Thoracic aorta (tissue), 2 donors: ENCODE results near the gene POGLUT2. TPM values are rescaled to one million over a fixed set of nuclear protein-coding genes. Genes with fewer than 3 reads are reported as not detected.

Source experiments
- ATAC-seq: fragments of 150-250 bp; one replicate; pipeline ENCODE4 v1.8.0; 2017; ENCODE audit warnings: low read depth; ENCODE audit not compliant: insufficient number of reproducible peaks, low FRiP score
- DNase-seq: peaks from one replicate; pipeline ENCODE4 v3.0.0-alpha.2; 2020; ENCODE audit warnings: low spot score
- H3K27ac ChIP-seq, 2 donors: fragments of 200-600 bp; sonication (generic); 1 replicate in 1 of 2; 2 replicates in 1 of 2; pipeline ENCODE4 v1.5.1; 2016; ENCODE audit warnings: mild to moderate bottlenecking in 2 of 2, moderate library complexity in 2 of 2
- H3K27me3 ChIP-seq: fragments of 200-600 bp; sonication (generic); replicated peaks from 2 replicates; pipeline ENCODE4 v1.6.0; 2016; ENCODE audit warnings: mild to moderate bottlenecking; ENCODE audit not compliant: insufficient read depth
- H3K36me3 ChIP-seq: fragments of 200-600 bp; sonication (generic); one replicate; pipeline ENCODE4 v1.5.1; 2016
- H3K4me1 ChIP-seq, 2 donors: fragments of 200-600 bp; sonication (generic); 1 replicate in 1 of 2; 2 replicates in 1 of 2; pipeline versions ENCODE4 v1.5.1 to v1.6.0; 2016; ENCODE audit warnings: low read depth in 2 of 2, mild to moderate bottlenecking in 1 of 2; ENCODE audit not compliant: control insufficient read depth in 1 of 2
- H3K4me3 ChIP-seq: fragments of 200-600 bp; sonication (generic); 2 replicates; pipeline ENCODE4 v1.5.1; 2016; ENCODE audit warnings: mild to moderate bottlenecking
- H3K9me3 ChIP-seq: fragments of 200-600 bp; sonication (generic); 2 replicates; pipeline ENCODE4 v1.5.1; 2016
- total RNA-seq, 2 donors: library from RNA; depleted of rRNA; stranded (reverse); fragments of >200 nt; gene quantifications; one replicate each; pipeline versions ENCODE4 v1.1.0 to v1.2.3, GENCODE V29; 2016
- TF ChIP-seq, protein P1 (sequence below): fragments of 200-600 bp; sonication (generic); IDR thresholded peaks from one replicate; pipeline ENCODE4 v1.5.1; 2019; ENCODE audit warnings: antibody characterized with exemption

Gene POGLUT2
- total RNA-seq, 2 donors from 2014 or later: 7.3 to 11.9 TPM

DNA sequence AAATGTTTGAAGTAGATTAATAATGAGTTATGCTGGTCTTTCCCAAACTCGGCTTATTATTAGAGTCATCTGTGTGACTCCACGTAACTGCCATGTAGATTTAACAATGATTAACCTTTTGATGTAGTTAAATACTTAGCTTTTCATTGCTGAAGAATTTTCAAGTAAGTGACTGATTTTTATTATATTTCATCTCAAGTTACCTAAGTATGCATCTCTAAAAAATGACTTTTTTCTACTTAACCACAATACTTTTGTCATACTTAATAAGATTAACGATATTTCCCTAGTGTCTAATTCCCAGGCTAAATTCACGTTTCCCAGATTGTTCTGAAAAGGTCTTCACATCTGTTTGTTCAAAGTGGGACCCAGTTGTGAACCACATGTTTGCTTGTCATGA lies 17.9 kb upstream of the POGLUT2 start:
- Histone ChIP-seq H3K27ac (no peak overlapping the region), H3K36me3 (no peaks in the 10 kb centered on the region), H3K4me1 (peaks cover 0 to 4% of the 10 kb centered on the region in 2 donors), H3K4me3 (no peak overlapping the region), H3K9me3 (no peaks in the 10 kb centered on the region), H3K27me3 (no peaks in the 10 kb centered on the region)
- TF ChIP-seq, protein P1, sequence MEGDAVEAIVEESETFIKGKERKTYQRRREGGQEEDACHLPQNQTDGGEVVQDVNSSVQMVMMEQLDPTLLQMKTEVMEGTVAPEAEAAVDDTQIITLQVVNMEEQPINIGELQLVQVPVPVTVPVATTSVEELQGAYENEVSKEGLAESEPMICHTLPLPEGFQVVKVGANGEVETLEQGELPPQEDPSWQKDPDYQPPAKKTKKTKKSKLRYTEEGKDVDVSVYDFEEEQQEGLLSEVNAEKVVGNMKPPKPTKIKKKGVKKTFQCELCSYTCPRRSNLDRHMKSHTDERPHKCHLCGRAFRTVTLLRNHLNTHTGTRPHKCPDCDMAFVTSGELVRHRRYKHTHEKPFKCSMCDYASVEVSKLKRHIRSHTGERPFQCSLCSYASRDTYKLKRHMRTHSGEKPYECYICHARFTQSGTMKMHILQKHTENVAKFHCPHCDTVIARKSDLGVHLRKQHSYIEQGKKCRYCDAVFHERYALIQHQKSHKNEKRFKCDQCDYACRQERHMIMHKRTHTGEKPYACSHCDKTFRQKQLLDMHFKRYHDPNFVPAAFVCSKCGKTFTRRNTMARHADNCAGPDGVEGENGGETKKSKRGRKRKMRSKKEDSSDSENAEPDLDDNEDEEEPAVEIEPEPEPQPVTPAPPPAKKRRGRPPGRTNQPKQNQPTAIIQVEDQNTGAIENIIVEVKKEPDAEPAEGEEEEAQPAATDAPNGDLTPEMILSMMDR: no peak
- DNase-seq: no peak
- no peak for ATAC-seq

DNA sequence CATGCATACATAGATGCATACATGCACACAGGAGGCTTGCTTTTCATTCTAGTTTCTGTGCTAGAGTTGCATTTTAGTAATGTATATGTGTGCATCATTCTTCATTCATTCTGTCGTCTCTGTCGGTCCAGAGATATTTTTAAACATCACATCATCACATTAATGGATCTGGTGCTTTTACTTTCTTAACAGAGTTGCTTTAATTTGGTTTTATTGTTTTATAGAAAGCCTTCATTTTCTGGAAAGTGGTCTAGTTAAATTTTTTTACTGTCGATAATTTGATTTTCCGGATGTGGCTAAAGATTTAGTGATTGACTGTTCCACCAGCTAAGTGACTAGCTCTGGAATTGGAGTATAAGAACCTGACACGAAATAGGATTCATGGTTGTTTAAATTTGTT lies 17.0 kb upstream of the POGLUT2 start:
- Histone ChIP-seq H3K27me3 (no peaks in the 10 kb centered on the region), H3K4me1 (peaks cover 0 to 4% of the 10 kb centered on the region in 2 donors), H3K36me3 (no peaks in the 10 kb centered on the region), H3K9me3 (peaks cover 3% of the 10 kb centered on the region), H3K27ac (no peak overlapping the region), H3K4me3 (no peak overlapping the region)
- DNase-seq: no peak
- TF ChIP-seq, protein P1: no peak
- ATAC-seq: no peak

DNA sequence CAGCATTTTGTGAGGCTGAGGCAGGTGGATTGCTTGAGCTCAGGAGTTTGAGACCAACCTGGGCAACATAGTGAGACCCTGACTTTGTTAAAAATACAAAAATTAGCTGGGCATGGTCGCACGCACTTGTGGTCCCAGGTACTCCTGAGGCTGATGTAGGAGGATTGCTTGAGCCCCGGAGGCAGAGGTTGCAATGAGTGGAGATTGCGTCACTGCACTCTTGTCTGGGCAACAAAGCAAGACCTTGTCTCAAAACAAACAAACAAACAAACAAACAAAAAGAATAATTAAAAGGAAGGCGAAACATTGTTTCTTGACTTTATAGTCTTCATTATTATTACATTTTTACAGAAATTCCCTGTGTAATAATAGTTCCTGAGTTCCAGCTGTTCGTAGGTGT lies 16.0 kb upstream of the POGLUT2 start:
- H3K4me3 ChIP-seq: no peak overlapping the region
- no peaks in the 10 kb centered on the region for H3K27me3 ChIP-seq
- no peak overlapping the region for H3K27ac ChIP-seq
- TF ChIP-seq, protein P1: no peak
- DNase-seq (no peak), ATAC-seq (no peak)
- H3K9me3 ChIP-seq: peaks cover 3% of the 10 kb centered on the region
- peaks cover 0 to 4% of the 10 kb centered on the region in 2 donors for H3K4me1 ChIP-seq
- no peaks in the 10 kb centered on the region for H3K36me3 ChIP-seq

DNA sequence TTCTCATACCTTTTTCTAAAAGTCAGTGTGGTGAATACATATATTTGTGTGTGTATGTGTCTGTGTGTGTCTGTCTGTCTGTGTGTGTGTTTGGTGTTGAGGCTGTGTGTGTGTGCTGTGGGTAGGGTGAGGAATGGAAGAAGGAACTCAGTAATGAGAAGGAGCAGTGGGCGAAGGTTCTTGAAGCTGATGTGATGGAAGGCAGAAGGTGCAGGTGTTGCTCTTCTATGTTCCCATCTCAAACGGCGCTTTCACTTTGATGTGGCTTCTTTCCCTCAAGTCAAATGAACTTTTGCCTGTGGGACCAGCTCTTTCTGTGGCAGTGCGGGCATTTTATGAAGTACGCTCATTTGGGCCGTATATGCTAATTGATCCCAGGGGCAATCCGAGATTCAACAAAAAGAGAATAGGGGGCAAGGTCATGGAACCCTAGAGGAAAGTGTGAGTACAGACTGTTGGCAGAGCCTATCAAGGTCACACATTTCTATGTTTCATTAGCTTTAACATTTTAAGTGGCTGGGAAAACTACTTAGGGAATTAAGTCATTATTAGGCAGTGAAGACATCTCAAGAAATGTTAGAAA lies 15.3 kb upstream of the POGLUT2 start:
- no peak for ATAC-seq
- Histone ChIP-seq H3K36me3 (no peaks in the 10 kb centered on the region), H3K9me3 (peaks cover 3% of the 10 kb centered on the region), H3K4me1 (peaks cover 0 to 4% of the 10 kb centered on the region in 2 donors), H3K27ac (no peak overlapping the region), H3K27me3 (no peaks in the 10 kb centered on the region), H3K4me3 (no peak overlapping the region)
- DNase-seq: no peak
- TF ChIP-seq, protein P1: no peak

DNA sequence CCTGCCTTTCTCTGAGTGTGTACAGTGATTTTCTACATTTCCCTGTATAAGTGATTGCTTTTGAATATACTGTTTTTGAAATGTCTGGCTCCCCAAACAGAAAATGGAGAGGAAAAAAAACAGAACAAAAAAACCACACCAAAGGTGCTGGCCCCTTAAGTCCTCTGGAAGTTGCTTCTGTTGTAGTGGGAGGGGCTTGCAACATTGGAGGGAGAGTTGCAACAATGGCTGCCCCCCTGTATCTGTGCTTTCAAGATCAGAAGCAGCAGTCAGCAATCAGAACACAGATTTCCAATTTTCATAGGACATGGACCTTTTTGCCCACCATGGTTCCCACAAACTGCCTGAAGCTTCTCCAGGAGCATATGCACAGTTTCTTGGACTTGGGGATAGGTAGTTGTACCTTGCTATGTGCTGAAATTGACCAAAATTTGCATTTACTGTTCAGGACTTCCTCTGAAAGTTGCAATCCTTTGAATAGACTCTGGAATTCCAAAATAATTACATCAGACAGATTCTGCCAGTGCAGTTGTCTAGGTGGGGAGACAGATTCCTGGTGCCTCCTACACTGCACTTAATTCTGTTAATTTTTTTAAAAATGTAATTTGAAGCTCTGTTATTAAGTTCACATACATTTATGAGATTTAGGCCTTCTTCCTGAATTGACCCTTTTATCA lies 14.0 kb upstream of the POGLUT2 start:
- H3K36me3 ChIP-seq: no peaks in the 10 kb centered on the region
- peaks cover 3% of the 10 kb centered on the region for H3K9me3 ChIP-seq
- no peak for DNase-seq
- TF ChIP-seq, protein P1: no peak
- no peak overlapping the region for H3K27ac ChIP-seq
- no peak overlapping the region for H3K4me3 ChIP-seq
- H3K27me3 ChIP-seq: no peaks in the 10 kb centered on the region
- no peak for ATAC-seq
- peaks cover 3 to 4% of the 10 kb centered on the region in 2 donors for H3K4me1 ChIP-seq
